ENCODE results near the gene TNIK.

The TNIK gene

DNA sequence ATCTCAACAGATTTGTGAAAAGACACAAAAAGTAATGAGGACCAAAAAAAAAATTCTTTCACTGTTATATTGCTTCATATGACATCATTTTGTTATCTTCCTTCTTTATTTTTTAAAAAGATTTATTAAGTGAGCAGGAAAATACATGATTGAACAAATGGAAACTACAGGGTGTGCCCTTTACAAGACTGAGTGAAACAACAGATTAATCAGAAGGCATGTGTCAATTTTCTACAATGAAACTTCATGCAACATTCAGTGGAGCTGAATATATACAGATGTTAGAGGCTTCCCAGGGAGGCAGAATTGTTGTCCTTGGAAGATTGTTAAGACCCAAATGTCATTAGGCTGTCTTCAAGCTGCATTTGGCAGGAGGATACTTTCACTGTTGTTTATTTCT lies 405.3 kb downstream of the TNIK start:
- DNase-seq = no peak
- no peak overlapping the region for H3K27ac Mint-ChIP-seq
- TF ChIP-seq, protein P1, sequence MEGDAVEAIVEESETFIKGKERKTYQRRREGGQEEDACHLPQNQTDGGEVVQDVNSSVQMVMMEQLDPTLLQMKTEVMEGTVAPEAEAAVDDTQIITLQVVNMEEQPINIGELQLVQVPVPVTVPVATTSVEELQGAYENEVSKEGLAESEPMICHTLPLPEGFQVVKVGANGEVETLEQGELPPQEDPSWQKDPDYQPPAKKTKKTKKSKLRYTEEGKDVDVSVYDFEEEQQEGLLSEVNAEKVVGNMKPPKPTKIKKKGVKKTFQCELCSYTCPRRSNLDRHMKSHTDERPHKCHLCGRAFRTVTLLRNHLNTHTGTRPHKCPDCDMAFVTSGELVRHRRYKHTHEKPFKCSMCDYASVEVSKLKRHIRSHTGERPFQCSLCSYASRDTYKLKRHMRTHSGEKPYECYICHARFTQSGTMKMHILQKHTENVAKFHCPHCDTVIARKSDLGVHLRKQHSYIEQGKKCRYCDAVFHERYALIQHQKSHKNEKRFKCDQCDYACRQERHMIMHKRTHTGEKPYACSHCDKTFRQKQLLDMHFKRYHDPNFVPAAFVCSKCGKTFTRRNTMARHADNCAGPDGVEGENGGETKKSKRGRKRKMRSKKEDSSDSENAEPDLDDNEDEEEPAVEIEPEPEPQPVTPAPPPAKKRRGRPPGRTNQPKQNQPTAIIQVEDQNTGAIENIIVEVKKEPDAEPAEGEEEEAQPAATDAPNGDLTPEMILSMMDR (IDR thresholded peaks at IDR 0.05) = no peak
- no peaks in the 10 kb centered on the region for H3K4me1 Mint-ChIP-seq
- no peaks in the 10 kb centered on the region for H3K9me3 Mint-ChIP-seq
- no peaks in the 10 kb centered on the region for H3K36me3 Mint-ChIP-seq (ENCODE audit: low read depth)
- H3K4me3 Mint-ChIP-seq = no peak overlapping the region
- H3K27me3 Mint-ChIP-seq (ENCODE audit: low read depth, poor library complexity) = no peaks in the 10 kb centered on the region

DNA sequence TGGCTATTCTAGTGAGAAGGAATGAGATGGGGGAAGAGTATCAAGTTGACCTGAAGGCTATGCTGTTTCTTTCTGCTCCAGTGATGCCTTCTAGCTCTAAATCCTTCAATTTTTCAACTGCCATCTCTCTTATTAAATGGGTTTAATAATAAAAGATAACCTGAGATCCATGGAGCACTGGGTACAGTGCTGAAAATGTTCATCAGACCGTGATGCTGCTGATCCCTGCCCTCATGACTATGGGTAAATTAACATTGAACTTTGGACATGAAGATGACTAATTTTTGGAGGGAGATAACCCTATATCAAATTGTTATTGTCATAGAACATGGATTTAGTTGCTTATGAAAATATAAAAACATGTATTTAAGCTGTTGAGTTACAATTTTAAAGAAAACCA lies 406.0 kb downstream of the TNIK start:
- no peak overlapping the region for H3K4me3 Mint-ChIP-seq
- H3K27me3 Mint-ChIP-seq (ENCODE audit: low read depth, poor library complexity) = no peaks in the 10 kb centered on the region
- no peak for DNase-seq
- no peaks in the 10 kb centered on the region for H3K4me1 Mint-ChIP-seq
- H3K27ac Mint-ChIP-seq = no peak overlapping the region
- no peaks in the 10 kb centered on the region for H3K9me3 Mint-ChIP-seq
- TF ChIP-seq, protein P1 (IDR thresholded peaks at IDR 0.05) = no peak
- H3K36me3 Mint-ChIP-seq (ENCODE audit: low read depth) = no peaks in the 10 kb centered on the region

DNA sequence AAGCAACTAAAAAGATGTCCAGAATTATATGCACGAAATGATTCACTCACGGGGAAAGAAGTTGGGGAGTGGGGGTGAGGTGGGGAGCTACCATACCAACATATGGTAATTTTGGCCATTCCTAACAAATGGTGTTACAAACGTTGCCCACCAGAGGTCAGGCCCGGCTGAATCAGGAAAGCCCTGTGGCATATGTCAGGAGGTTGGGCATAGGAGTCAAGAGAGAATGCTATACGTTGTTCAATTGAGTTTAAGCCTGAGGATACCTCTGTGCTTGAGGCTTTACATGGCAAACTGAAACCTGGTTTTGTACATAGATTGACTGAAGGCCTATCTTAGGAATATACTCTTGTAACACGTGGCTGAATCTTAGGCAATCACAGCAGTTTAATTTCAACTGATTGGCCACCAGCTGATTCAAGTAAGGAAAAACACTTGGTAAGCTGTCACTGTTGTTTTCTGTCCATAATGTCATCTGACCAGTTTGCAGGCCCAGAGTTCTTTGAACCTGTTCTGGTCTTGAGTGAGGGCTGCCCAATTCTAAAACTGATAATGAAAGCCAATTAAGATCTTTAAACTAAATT lies 410.3 kb downstream of the TNIK start:
- Mint-ChIP-seq H3K4me3 (no peak overlapping the region), H3K27ac (no peak overlapping the region), H3K27me3 (ENCODE audit: low read depth, poor library complexity) (no peaks in the 10 kb centered on the region), H3K9me3 (no peaks in the 10 kb centered on the region), H3K4me1 (no peaks in the 10 kb centered on the region), H3K36me3 (ENCODE audit: low read depth) (no peaks in the 10 kb centered on the region)
- TF ChIP-seq, protein P1 (IDR thresholded peaks at IDR 0.05) = peak; percentile 68
- DNase-seq = peak; percentile 60

DNA sequence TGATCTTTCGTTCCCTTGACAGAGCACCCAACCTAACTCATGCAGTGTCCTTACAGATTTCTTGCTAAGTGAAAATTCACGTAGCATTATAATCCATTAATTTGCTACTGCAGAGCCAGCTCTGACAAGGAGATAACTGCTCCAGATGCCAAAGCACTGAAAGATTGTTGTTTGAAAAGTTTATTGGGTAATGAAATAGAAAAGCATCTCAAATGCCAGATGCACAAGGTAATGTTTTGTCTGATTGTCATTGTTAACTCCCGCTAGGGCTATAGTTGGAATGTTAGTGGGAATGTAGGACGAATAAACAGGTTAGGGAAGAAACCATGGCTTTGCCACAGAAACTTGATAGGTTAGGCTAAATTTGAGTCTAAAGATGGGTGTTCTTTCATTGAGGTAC lies 413.4 kb downstream of the TNIK start:
- no peak for DNase-seq
- Mint-ChIP-seq H3K27ac (no peak overlapping the region), H3K9me3 (no peaks in the 10 kb centered on the region), H3K36me3 (ENCODE audit: low read depth) (no peaks in the 10 kb centered on the region), H3K4me3 (no peak overlapping the region), H3K27me3 (ENCODE audit: low read depth, poor library complexity) (no peaks in the 10 kb centered on the region), H3K4me1 (no peaks in the 10 kb centered on the region)
- TF ChIP-seq, protein P1 (IDR thresholded peaks at IDR 0.05) = no peak

DNA sequence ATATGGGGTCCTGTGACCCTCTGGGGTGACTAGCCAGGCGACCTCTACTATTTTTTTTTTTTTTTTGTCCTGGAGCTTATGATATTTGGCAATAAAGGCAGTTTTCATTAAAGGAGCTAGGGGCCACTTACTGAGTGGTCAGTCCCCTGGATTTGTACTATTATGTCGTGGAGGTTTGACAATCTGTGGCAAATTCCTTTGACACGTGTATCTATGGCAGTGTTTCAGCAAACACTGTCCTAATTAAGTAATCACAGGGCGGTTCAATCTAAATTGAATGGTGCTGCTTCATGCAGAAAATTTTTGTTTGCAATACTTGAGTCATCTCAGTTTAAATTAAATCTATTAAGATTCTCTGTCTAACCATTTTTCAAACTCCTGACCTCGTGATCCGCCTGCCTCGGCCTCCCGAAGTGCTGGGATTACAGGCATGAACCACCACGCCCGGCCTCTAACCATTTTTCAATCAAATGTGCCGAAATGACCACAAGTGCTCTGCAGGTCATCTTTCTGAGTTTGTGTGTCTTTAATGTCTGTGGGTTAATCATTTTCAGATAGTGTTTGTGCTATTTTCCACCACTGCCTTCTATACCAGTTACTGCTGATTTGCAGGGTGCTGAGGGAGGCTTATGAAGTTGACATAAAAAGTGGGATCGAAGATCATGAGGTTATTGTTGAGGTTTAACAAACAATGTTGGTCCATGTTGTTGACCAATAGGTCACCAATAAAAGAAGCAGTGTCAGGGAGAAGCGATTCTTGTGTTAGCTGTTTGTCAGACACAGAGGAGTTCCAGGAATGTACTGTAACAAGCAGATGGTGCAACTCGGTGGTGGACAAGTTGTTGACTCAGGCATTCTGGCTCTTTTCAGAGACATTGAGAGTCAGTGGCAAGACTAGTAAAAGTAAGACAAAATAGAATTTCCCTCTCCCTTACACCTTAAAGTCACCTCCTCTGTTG lies 415.1 kb downstream of the TNIK start:
- H3K4me3 Mint-ChIP-seq = no peak overlapping the region
- DNase-seq = no peak
- TF ChIP-seq, protein P1 (IDR thresholded peaks at IDR 0.05) = no peak
- H3K9me3 Mint-ChIP-seq = no peaks in the 10 kb centered on the region
- H3K27me3 Mint-ChIP-seq (ENCODE audit: low read depth, poor library complexity) = no peaks in the 10 kb centered on the region
- no peaks in the 10 kb centered on the region for H3K36me3 Mint-ChIP-seq (ENCODE audit: low read depth)
- no peaks in the 10 kb centered on the region for H3K4me1 Mint-ChIP-seq
- no peak overlapping the region for H3K27ac Mint-ChIP-seq
